HepG2 (cell line): Measurements from ENCODE around the gene SDR39U1. TPM values are rescaled to one million over a fixed set of nuclear protein-coding genes. Genes with fewer than 3 reads are reported as not detected.

Source experiments
- ATAC-seq: fragments of 200-7000 bp; cut with Tn5 transposase; 3 replicates; pipeline ENCODE4 v1.9.1; 2020; ENCODE audit warnings: mild to moderate bottlenecking, moderate library complexity
- BruUV-seq: library from RNA; stranded (reverse); fragments of 400-500 nt; replicated peaks from 2 replicates; lab custom pipeline; 2021; lab: Mats Ljungman, UMichigan
- CTCF ChIA-PET: fragments of 300-600 bp; formaldehyde crosslinking; extraction: SDS; loops from one replicate; lab custom pipeline; 2021; ENCODE audit warnings: low total read pairs, inconsistent platforms, low intra/inter-chr PET ratio; lab: Yijun Ruan, JAX
- POLR2A ChIA-PET: fragments of 350-600 bp; sonication (Branson Sonifier 250); formaldehyde crosslinking; loops from one replicate; lab custom pipeline; 2020; ENCODE audit warnings: antibody characterized with exemption, inconsistent platforms; lab: Yijun Ruan, JAX
- DNase-seq: peaks from one replicate; pipeline ENCODE4 v3.0.0-alpha.2; 2015; ENCODE audit warnings: low spot score
- FAIRE-seq: peaks from 3 replicates; lab custom pipeline; 2011; peaks lifted over from hg19 to GRCh38; lab: Jason Lieb, UNC
- H2AFZ ChIP-seq: one replicate; pipeline ENCODE4 v1.6.1; 2011; ENCODE audit warnings: low read length, inconsistent platforms
- H3K27ac ChIP-seq: fragments of 300-600 bp; 3 replicates; pipeline ENCODE4 v1.8.0; 2011; ENCODE audit warnings: mixed run types, mild to moderate bottlenecking, mixed read lengths, low read length, inconsistent platforms; ENCODE audit not compliant: insufficient read depth; ENCODE audit errors: extremely low read length
- H3K27me3 ChIP-seq, 2 experiments: fragments of 200-600 bp in 1 of 2; 2 replicates in 1 of 2; 3 replicates in 1 of 2; pipeline versions ENCODE4 v1.6.0 to v1.8.0; 2011; ENCODE audit warnings: low read length in 2 of 2, mild to moderate bottlenecking in 2 of 2, moderate library complexity in 2 of 2, inconsistent platforms in 1 of 2; ENCODE audit not compliant: insufficient read depth in 2 of 2, control insufficient read depth in 1 of 2
- H3K36me3 ChIP-seq, 2 experiments: fragments of 200-600 bp in 1 of 2; replicated peaks in 1 of 2; 2 replicates in 1 of 2; 3 replicates in 1 of 2; pipeline versions ENCODE4 v1.5.1 to v1.8.0; 2011; ENCODE audit warnings: low read length in 2 of 2, inconsistent platforms in 1 of 2; ENCODE audit not compliant: insufficient read depth in 2 of 2, control insufficient read depth in 1 of 2
- H3K4me1 ChIP-seq: 2 replicates; pipeline ENCODE4 v1.5.1; 2012; ENCODE audit warnings: low read length, inconsistent platforms; ENCODE audit not compliant: insufficient read depth
- H3K4me2 ChIP-seq: 2 replicates; pipeline ENCODE4 v1.6.0; 2011; ENCODE audit warnings: low read depth, low read length, inconsistent platforms
- H3K4me3 ChIP-seq, 3 experiments: fragments of 200-600 bp in 1 of 3; sonication (generic), shearing (Covaris generic) in 1 of 3; replicated peaks in 1 of 3; 2 replicates each; pipeline ENCODE4 v1.5.1; 2011 to 2016; ENCODE audit warnings: low read length in 3 of 3, inconsistent platforms in 2 of 3, low read depth in 2 of 3, mild to moderate bottlenecking in 2 of 3, control low read depth in 1 of 3, mixed read lengths in 1 of 3; ENCODE audit not compliant: insufficient read depth in 1 of 3
- H3K79me2 ChIP-seq: one replicate; pipeline ENCODE4 v1.6.1; 2011; ENCODE audit warnings: low read length, inconsistent platforms; ENCODE audit not compliant: insufficient read depth
- H3K9ac ChIP-seq: 2 replicates; pipeline ENCODE4 v1.6.0; 2011; ENCODE audit warnings: mild to moderate bottlenecking, low read depth, low read length, inconsistent platforms; ENCODE audit not compliant: insufficient read depth
- H3K9me3 ChIP-seq: 2 replicates; pipeline ENCODE4 v1.5.1; 2012; ENCODE audit warnings: mild to moderate bottlenecking, low read length
- H4K20me1 ChIP-seq: 2 replicates; pipeline ENCODE4 v1.6.0; 2011; ENCODE audit warnings: inconsistent platforms, mild to moderate bottlenecking, low read length, moderate library complexity; ENCODE audit not compliant: insufficient read depth
- DPF2 ChIP-seq: sonication (generic); formaldehyde crosslinking; IDR thresholded peaks from 2 replicates; pipeline ENCODE4 v1.4.0; 2020; ENCODE audit warnings: mild to moderate bottlenecking, low read depth, missing genetic modification reagents, borderline replicate concordance
- GATAD1 ChIP-seq: IDR thresholded peaks from 2 replicates; pipeline ENCODE4 v1.6.1; 2016; ENCODE audit warnings: missing genetic modification reagents, missing compliant biosample characterization
- ONECUT2 ChIP-seq: sonication (generic); formaldehyde crosslinking; IDR thresholded peaks from 2 replicates; pipeline ENCODE4 v1.4.0; 2020; ENCODE audit warnings: missing genetic modification reagents
- SMARCC2 ChIP-seq: fragments of 450-650 bp; IDR thresholded peaks from 2 replicates; pipeline ENCODE4 v1.6.1; 2017; ENCODE audit warnings: antibody characterized with exemption, mild to moderate bottlenecking
- ZNF775 ChIP-seq: sonication (generic); formaldehyde crosslinking; IDR thresholded peaks from 2 replicates; pipeline ENCODE4 v1.4.0; 2020; ENCODE audit warnings: missing genetic modification reagents, mild to moderate bottlenecking, moderate library complexity, borderline replicate concordance
- ZNF781 ChIP-seq: sonication (generic); formaldehyde crosslinking; IDR thresholded peaks from 2 replicates; pipeline ENCODE4 v1.5.1; 2020; ENCODE audit warnings: borderline replicate concordance, mild to moderate bottlenecking, missing genetic modification reagents; ENCODE audit errors: not compliant biosample characterization
- WGBS: methylation state at CpG from one replicate; pipeline ENCODE4 v1.1.6; 2017; ENCODE audit warnings: low lambda C conversion rate; 5-methylcytosine and 5-hydroxymethylcytosine counted together
- in situ Hi-C: cut with HindIII; loops from 2 replicates; pipeline ENCODE4 v1.10.0; 2017; ENCODE audit warnings: low pct_unique_long_range_greater_than_20kb; ENCODE audit not compliant: extremely low pct_ligation_motif_present
- intact Hi-C: fragments of 100-400 bp; cut with micrococcal nuclease; formaldehyde crosslinking; loops from one replicate; pipeline ENCODE4 v1.10.0; 2022; ENCODE audit not compliant: unreplicated experiment
- polyA plus RNA-seq, 8 experiments: library from polyadenylated mRNA; depleted of rRNA in 3 of 8; stranded (reverse) in 7 of 8; unstranded in 1 of 8; fragments of >200 nt; fragmentation: Illumina TruSeq in 4 of 8; extraction: Trizol in 4 of 8; gene quantifications; 2 replicates each; pipeline versions ENCODE4 v1.2.1 to v1.2.3, GENCODE V29; 2011 to 2016; ENCODE audit warnings: low read depth in 4 of 8, missing spikeins in 1 of 8, mixed read lengths in 1 of 8; ENCODE audit not compliant: insufficient read depth in 1 of 8
- total RNA-seq, 5 experiments: library from RNA; depleted of rRNA; stranded (reverse); fragments of >200 nt; fragmentation: Illumina TruSeq; extraction: Trizol; gene quantifications; 2 replicates each; pipeline ENCODE4 v1.2.3, GENCODE V29; 2016; ENCODE audit warnings: low read depth in 1 of 5
- TF ChIP-seq, protein P1 (sequence below): sonication (generic); formaldehyde crosslinking; IDR thresholded peaks from 2 replicates; pipeline ENCODE4 v1.8.0; 2022; ENCODE audit warnings: missing genetic modification reagents, mild to moderate bottlenecking, borderline replicate concordance
- TF ChIP-seq, protein P2 (sequence below): sonication (generic); formaldehyde crosslinking; IDR thresholded peaks from 2 replicates; pipeline ENCODE4 v1.4.0; 2020; ENCODE audit warnings: mild to moderate bottlenecking, low read depth, missing genetic modification reagents

Gene SDR39U1
- total and polyA plus RNA-seq, 2 of the 13 experiments (the other 11 are each of a cell fraction or from before 2014, with no cell fraction given), result 34.4 to 129 TPM

DNA sequence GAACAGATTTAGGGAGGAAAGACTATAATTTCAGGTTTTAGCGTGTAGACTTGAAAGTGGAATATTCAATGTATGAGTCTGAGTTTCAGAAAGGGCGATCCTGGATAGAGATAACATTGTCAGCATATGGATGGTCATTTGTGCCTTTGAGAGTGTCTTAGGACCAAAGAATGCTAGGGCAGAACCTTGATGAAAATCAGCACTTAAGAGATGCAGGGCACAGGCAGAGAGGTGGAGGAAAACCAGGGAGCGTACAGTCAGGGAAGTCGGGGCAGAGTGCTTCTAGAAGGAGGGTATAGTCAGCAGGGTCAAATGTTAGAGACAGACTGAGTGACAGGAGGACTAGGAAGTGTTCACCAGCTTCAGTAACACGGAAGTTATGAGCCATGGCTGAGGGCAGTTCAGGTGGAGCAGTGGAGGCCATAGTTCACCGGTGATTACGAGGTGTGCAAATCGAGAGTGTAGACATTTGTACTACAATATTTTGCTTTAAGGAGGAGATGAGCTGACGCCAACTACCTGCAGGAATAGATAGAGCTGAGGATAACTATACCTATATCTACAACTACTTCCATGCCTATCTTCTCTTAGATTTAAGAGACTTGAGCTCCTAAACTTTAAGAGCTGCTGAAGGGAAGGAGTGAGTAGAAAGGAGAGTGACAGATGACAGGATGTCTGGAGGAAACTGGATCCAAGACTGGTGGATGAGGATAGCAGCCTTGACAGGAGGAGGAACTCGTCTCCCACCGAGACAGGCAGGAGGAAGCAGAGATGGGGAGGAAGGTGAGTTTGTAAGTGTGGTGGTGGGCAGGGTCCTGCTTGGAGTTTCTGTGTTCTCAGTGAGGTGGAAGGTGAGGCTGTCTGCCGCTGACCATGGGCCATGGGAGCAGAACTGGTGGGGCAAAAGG, 19.6 kb downstream of the SDR39U1 start (continued):
- TF ChIP-seq GATAD1 (CRISPR knock-in tag) (peak; percentile 24; the same call in 1 of the 2 replicates), ZNF775 (no peak), ONECUT2 (CRISPR knock-in tag) (no peak), ZNF781 (CRISPR knock-in tag) (peak; percentile 32)

DNA sequence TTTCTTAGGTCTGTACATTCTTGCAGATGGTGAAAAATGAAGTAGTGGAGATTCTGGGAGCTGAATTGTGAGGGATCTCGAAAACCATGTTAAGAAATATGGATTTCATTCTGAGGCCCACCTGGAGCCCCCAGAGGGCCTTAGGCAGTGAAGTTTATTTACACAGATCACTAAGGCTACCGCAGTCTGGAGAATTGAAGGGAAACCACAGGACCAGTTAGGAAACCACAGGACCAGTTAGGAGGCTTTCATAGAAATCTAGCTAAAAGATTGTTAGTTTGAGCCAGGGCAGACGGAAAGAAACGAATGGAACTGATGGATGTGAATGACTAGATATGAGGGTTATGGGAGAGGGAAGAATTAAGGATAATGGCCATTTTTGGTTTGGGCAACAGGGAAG, 20.3 kb downstream of the SDR39U1 start:
- no peak overlapping the region for H3K9ac ChIP-seq
- no peak overlapping the region for H2AFZ ChIP-seq
- CTCF ChIA-PET, result no interaction called here
- no peak for ATAC-seq
- H3K79me2 ChIP-seq, result no peaks in the 10 kb centered on the region
- H3K9me3 ChIP-seq, result no peaks in the 10 kb centered on the region
- no peak overlapping the region for H3K27ac ChIP-seq
- POLR2A ChIA-PET, result interaction anchor here (1.1 to 6.6 kb wide), 4 partner anchors 8 to 22 kb away, joined by 3 to 46 read pairs (median 8); partner anchors contain the start of genes CBLN3 and KHNYN
- no peak overlapping the region for H3K4me3 ChIP-seq
- peaks cover 0 to 7% of the 10 kb centered on the region in 2 experiments; a peak in 2 of 5 replicates for H3K27me3 ChIP-seq
- no TSS peak for BruUV-seq
- DNase-seq, result no peak
- WGBS, result 45% methylated on average over 4 of the region's 4 CpGs
- H4K20me1 ChIP-seq, result no peaks in the 10 kb centered on the region
- no peak overlapping the region for H3K4me2 ChIP-seq
- TF ChIP-seq, protein P1, sequence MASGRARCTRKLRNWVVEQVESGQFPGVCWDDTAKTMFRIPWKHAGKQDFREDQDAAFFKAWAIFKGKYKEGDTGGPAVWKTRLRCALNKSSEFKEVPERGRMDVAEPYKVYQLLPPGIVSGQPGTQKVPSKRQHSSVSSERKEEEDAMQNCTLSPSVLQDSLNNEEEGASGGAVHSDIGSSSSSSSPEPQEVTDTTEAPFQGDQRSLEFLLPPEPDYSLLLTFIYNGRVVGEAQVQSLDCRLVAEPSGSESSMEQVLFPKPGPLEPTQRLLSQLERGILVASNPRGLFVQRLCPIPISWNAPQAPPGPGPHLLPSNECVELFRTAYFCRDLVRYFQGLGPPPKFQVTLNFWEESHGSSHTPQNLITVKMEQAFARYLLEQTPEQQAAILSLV (CRISPR knock-in tag), result no peak
- no peak for TF ChIP-seq SMARCC2
- TF ChIP-seq DPF2 (CRISPR knock-in tag), result no peak
- TF ChIP-seq, protein P2, sequence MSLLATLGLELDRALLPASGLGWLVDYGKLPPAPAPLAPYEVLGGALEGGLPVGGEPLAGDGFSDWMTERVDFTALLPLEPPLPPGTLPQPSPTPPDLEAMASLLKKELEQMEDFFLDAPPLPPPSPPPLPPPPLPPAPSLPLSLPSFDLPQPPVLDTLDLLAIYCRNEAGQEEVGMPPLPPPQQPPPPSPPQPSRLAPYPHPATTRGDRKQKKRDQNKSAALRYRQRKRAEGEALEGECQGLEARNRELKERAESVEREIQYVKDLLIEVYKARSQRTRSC, result no peak
- in situ Hi-C loops (no loop called here), intact Hi-C loops (no loop called here)
- no peaks in the 10 kb centered on the region for H3K36me3 ChIP-seq
- no peak for FAIRE-seq
- peaks cover 48% of the 10 kb centered on the region for H3K4me1 ChIP-seq
